ENCODE measurements around the gene KCNE4. TPM values are rescaled to one million over a fixed set of nuclear protein-coding genes. Genes with fewer than 3 reads are reported as not detected.

The KCNE4 gene
- total and polyA plus RNA-seq, 8 donors = 0.75 to 25.2 (median 2.2) TPM

DNA sequence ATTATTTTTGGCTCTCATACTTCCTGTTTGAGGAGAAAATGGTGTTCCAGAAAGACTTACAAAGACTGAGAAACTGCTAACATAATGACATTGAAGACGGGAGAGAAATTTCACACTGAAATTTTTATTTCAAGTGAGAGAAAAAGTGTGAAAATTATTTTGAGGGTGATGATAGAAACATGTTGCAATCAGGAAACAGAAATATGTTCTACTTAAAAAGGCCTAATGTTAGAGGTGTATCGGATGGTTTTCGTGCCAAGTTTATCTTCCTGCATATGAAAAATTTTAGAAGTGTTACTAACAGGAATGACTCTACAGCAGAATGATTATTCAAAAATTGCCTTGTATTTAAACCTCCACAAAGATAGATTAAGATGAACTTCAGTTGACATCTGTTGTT lies 50.5 kb downstream of the KCNE4 start:
- H3K9me3 ChIP-seq = no peaks in the 10 kb centered on the region
- no peak for ATAC-seq
- FAIRE-seq = no peak
- no peak overlapping the region for H3K27ac ChIP-seq
- 88 to 89% methylated on average over 3 of the region's 3 CpGs for WGBS, 2 donors
- H3K4me3 ChIP-seq = no peak overlapping the region
- peaks cover 8 to 17% (median 14%) of the 10 kb centered on the region in 3 donors for H3K4me1 ChIP-seq
- H3K27me3 ChIP-seq = no peaks in the 10 kb centered on the region
- DNase-seq = no peak
- intact Hi-C loops (cut with DNase I) = loop anchor here in 1 of 3 donors (10.0 kb wide), 1 partner anchor 128 kb away; no protein-coding TSS in a partner anchor
- no peaks in the 10 kb centered on the region for H3K36me3 ChIP-seq
- TF ChIP-seq, protein P1, sequence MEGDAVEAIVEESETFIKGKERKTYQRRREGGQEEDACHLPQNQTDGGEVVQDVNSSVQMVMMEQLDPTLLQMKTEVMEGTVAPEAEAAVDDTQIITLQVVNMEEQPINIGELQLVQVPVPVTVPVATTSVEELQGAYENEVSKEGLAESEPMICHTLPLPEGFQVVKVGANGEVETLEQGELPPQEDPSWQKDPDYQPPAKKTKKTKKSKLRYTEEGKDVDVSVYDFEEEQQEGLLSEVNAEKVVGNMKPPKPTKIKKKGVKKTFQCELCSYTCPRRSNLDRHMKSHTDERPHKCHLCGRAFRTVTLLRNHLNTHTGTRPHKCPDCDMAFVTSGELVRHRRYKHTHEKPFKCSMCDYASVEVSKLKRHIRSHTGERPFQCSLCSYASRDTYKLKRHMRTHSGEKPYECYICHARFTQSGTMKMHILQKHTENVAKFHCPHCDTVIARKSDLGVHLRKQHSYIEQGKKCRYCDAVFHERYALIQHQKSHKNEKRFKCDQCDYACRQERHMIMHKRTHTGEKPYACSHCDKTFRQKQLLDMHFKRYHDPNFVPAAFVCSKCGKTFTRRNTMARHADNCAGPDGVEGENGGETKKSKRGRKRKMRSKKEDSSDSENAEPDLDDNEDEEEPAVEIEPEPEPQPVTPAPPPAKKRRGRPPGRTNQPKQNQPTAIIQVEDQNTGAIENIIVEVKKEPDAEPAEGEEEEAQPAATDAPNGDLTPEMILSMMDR (IDR thresholded peaks at IDR 0.05) = no peak

DNA sequence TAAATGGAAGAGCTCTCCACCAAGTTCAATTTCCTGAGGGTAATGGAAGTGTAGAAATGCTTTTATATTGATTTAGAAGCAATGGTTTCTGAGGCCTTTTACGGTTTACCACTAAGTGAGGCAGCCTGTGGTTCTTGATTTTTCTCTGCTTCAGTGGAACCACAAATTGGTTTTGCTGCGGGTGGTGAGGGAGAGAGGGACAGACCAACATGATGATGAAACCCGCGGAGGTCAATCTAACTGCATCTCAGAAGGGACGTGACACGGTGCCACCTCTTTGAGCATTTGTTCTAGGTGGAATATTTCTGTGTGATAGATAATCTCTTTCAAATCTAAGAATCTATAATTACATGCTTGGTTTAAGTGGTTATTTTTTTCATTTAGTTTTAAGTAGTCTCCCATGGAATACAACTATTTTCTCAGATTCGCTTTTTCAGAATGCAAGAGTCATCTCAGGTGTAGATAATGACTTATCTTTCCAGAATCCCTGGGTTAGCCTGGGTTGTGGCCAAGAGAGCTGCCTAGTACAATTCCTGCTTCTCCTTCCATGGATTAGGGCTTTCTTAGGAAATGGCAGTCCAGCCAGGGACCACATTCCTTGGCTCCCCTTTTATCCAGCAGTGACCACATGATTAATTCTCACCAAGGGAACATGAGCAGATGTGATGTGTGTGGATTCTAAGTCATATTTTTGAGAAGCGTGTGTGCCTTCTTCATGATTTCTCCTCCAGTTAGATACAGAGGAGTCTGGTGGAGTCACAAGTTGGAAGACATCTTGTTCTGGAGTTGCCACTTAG lies 52.5 kb downstream of the KCNE4 start:
- Histone ChIP-seq H3K9me3 (no peaks in the 10 kb centered on the region), H3K4me1 (peaks cover 8 to 16% (median 14%) of the 10 kb centered on the region in 3 donors), H3K4me3 (no peak overlapping the region), H3K36me3 (no peaks in the 10 kb centered on the region), H3K27ac (no peak overlapping the region), H3K27me3 (no peaks in the 10 kb centered on the region)
- TF ChIP-seq, protein P1 (IDR thresholded peaks at IDR 0.05) = no peak
- no peak for ATAC-seq
- intact Hi-C loops (cut with DNase I) = loop anchor here in 1 of 3 donors (10.0 kb wide), 1 partner anchor 130 kb away; no protein-coding TSS in a partner anchor
- DNase-seq = no peak
- WGBS, 2 donors = 87 to 93% methylated on average over 8 of the region's 8 CpGs
- FAIRE-seq = no peak

Other genes starting within 250 kb of the KCNE4 start
- gene ACSL3, start 191.2 kb upstream of the KCNE4 start, total RNA-seq = 10 to 100 TPM; 14.0 to 32.0 (median 16.6) TPM
- 10 to 100 TPM in 1 of 2 donors, 1 to 10 TPM in 1; 4.7 to 14.9 TPM for gene ACSL3, start 191.2 kb upstream of the KCNE4 start, polyA plus RNA-seq